ENCODE measurements around the gene NPL.

DNA sequence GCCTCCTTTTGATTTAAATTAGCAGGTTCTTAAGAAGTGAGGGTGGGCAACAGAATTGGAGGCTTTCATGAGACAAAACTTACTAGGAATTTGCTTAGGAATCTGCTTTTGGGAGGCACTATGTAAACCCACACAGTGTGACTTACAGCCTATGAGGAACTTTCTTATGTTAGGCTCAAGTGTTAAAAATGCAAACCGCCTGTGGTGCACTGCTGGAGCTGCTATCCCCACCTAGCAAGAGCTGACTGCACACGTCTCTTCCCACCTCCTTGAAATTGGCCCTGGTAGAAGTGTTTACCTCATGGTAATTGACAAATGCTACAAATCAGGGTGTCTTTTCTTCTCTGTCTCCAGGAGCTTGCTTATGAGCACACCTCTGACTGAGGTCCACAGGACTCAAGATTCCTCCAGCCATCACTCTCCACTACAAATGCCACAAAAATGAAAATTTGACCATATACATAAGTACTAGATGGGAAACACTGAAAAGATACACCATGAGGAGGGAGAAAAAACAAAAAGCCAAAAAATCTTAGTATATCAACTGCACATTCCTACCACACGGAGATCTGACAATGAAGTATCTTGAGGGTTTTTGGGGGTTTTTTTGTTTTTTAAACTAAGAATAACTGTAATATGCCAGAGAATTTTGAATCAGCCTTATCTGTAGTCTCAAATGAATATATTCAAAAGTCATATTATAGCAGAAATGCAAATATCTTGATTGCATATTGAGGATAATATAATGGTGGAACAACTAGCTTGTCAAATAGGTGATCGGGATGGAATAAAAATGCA lies 18.2 kb upstream of the NPL start:
- TF ChIP-seq EZH2phosphoT487 (IDR thresholded peaks at IDR 0.05; ENCODE audit: insufficient read depth, low read depth) (no peak), EZH2 (IDR thresholded peaks at IDR 0.05; ENCODE audit: insufficient read depth, poor library complexity, severe bottlenecking) (no peak)

Data from GM23248 (cell line).